ENCODE results near the gene TEKT3. TPM values are rescaled to one million over a fixed set of nuclear protein-coding genes. Genes with fewer than 3 reads are reported as not detected.

Gene TEKT3
- total and polyA plus RNA-seq, 2 of the 4 experiments (the other 2 are of a cell fraction): 0.15 TPM; not detected in 1

DNA sequence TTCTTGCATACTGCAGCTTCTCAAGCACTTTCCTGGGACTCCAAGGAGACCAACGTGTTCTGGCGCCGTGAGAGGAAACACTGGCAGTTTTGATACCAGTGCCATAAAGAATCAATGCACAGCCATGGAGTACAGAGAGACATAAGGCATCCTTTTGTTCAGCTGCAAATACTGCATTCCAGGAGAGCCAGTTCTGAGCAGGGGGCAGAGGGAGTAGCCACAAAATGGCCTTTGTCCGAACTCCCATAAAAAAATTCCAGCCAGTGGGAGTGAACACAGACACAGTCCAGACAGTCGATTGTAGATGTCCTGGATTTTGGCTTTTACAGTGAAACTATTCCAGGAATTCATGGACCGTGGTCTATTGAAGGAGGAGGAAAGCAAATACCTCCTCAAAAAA lies 36.2 kb upstream of the TEKT3 start:
- H2BK20ac ChIP-seq (ENCODE audit: low read depth, low read length): peak overlapping the region; percentile 73
- peak overlapping the region; percentile 64 for H2BK120ac ChIP-seq (ENCODE audit: low read depth, low read length)
- ATAC-seq (ENCODE audit: low read depth) (peak; percentile 79), DNase-seq (peak; percentile 54)
- no peak overlapping the region for H3K9ac ChIP-seq (ENCODE audit: low read depth, low read length)
- intact Hi-C loops (cut with micrococcal nuclease): loop anchor here (2.0 kb wide), 1 partner anchor 115 kb away; no protein-coding TSS in a partner anchor
- peak overlapping the region; percentile 24 for H3K18ac ChIP-seq (ENCODE audit: low read depth, low read length)
- peak overlapping the region; percentile 42 for H3K4ac ChIP-seq (ENCODE audit: low read depth, low read length)
- H3K9me3 ChIP-seq (ENCODE audit: control insufficient read depth, insufficient read depth, low read length): no peaks in the 10 kb centered on the region
- no peaks in the 10 kb centered on the region for H3K79me1 ChIP-seq (ENCODE audit: low read depth in 1 of 2, low read length in 2 of 2)
- no peak overlapping the region for H2AK9ac ChIP-seq (replicated peaks; ENCODE audit: low read depth, low read length, poor library complexity)
- H3K4me3 ChIP-seq (ENCODE audit: insufficient read depth, low read depth, low read length): no peak overlapping the region
- ChIA-PET POLR2A (ENCODE audit: unreplicated experiment) (interaction anchor here (1.0 kb wide), 1 partner anchor 116 kb away, joined by 3 read pairs; no protein-coding TSS in a partner anchor), CTCF (interaction anchor here (1.4 kb wide), 1 partner anchor 115 kb away, joined by 4 read pairs; no protein-coding TSS in a partner anchor)
- TF ChIP-seq, protein P1, sequence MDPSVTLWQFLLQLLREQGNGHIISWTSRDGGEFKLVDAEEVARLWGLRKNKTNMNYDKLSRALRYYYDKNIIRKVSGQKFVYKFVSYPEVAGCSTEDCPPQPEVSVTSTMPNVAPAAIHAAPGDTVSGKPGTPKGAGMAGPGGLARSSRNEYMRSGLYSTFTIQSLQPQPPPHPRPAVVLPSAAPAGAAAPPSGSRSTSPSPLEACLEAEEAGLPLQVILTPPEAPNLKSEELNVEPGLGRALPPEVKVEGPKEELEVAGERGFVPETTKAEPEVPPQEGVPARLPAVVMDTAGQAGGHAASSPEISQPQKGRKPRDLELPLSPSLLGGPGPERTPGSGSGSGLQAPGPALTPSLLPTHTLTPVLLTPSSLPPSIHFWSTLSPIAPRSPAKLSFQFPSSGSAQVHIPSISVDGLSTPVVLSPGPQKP (IDR thresholded peaks at IDR 0.05; ENCODE audit: borderline replicate concordance, low read depth, low read length): no peak
- TF ChIP-seq RAD21 (IDR thresholded peaks at IDR 0.05; ENCODE audit: low read length) (no peak), MXI1 (IDR thresholded peaks at IDR 0.05; ENCODE audit: borderline replicate concordance, low read depth, low read length) (no peak)
- TF ChIP-seq, protein P2, sequence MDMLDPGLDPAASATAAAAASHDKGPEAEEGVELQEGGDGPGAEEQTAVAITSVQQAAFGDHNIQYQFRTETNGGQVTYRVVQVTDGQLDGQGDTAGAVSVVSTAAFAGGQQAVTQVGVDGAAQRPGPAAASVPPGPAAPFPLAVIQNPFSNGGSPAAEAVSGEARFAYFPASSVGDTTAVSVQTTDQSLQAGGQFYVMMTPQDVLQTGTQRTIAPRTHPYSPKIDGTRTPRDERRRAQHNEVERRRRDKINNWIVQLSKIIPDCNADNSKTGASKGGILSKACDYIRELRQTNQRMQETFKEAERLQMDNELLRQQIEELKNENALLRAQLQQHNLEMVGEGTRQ (IDR thresholded peaks at IDR 0.05; ENCODE audit: low read depth, low read length): no peak
- in situ Hi-C loops (cut with MboI; ENCODE audit: low sequenced_read_pairs): no loop called here
- peak overlapping the region; percentile 5; the same call in 1 of the 2 replicates for H4K5ac ChIP-seq (ENCODE audit: low read depth, low read length)
- peak overlapping the region; percentile 15; the same call in 1 of the 2 replicates for H3K56ac ChIP-seq (ENCODE audit: extremely low read depth, insufficient read depth, low read length)
- H3K9me1 ChIP-seq (ENCODE audit: insufficient read depth, low read length): peaks cover 2% of the 10 kb centered on the region; the same call in 1 of the 2 replicates
- peak overlapping the region; percentile 69 for H4K91ac ChIP-seq (ENCODE audit: insufficient read depth, low read depth, low read length)
- H4K20me1 ChIP-seq (ENCODE audit: insufficient read depth, low read length): no peaks in the 10 kb centered on the region
- H2BK15ac ChIP-seq (ENCODE audit: low read depth, low read length): peak overlapping the region; percentile 51; the same call in 1 of the 3 replicates
- no peak overlapping the region; the same call in 1 of the 2 replicates for H3K4me2 ChIP-seq (ENCODE audit: low read depth, low read length)
- peaks cover 3% of the 10 kb centered on the region; the same call in 1 of the 2 replicates for H3K27me3 ChIP-seq (ENCODE audit: control insufficient read depth, insufficient read depth, low read length)
- H3K36me3 ChIP-seq (ENCODE audit: control insufficient read depth, insufficient read depth, low read length): no peaks in the 10 kb centered on the region
- H2BK5ac ChIP-seq (ENCODE audit: low read depth, low read length, poor library complexity, severe bottlenecking): no peak overlapping the region
- no TSS peak for BruUV-seq (replicated peaks)
- H3K4me1 ChIP-seq (ENCODE audit: control insufficient read depth, insufficient read depth, low read length): peaks cover 5% of the 10 kb centered on the region
- H3K14ac ChIP-seq (replicated peaks; ENCODE audit: low read depth, low read length): peak overlapping the region; percentile 38; the same call in 1 of the 2 replicates
- dilution Hi-C loops (cut with HindIII; ENCODE audit: low sequenced_read_pairs, unreplicated experiment): no loop called here
- peak overlapping the region in 1 of 2 experiments; percentile 57; a peak in 2 of 4 replicates for H4K8ac ChIP-seq (ENCODE audit: low read depth in 2 of 2, low read length in 2 of 2)
- peak overlapping the region; percentile 19; the same call in 1 of the 2 replicates for H3K27ac ChIP-seq (ENCODE audit: insufficient read depth, low read length)
- H3K23ac ChIP-seq (ENCODE audit: low read depth, low read length): no peak overlapping the region; the same call in 1 of the 2 replicates
- WGBS, 2 experiments (ENCODE audit: extremely low coverage in 2 of 2, insufficient read length in 1 of 2): no CpG with 5 or more reads among the region's 6 CpGs
- peak overlapping the region; percentile 79 for H2AFZ ChIP-seq (replicated peaks; ENCODE audit: low read length, poor library complexity)
- 0 out of 2 replicates have a peak overlapping the region, but pooled peaks have one; percentile 7 for H2AK5ac ChIP-seq (ENCODE audit: low read depth, low read length)
